GM19240 (cell line): Measurements from ENCODE around the gene CLEC4M.

Experiments used
- DNase-seq: peaks from one replicate; pipeline ENCODE4 v3.0.0; 2011; ENCODE audit warnings: low spot score; ENCODE audit not compliant: insufficient read length

The CLEC4M gene

DNA sequence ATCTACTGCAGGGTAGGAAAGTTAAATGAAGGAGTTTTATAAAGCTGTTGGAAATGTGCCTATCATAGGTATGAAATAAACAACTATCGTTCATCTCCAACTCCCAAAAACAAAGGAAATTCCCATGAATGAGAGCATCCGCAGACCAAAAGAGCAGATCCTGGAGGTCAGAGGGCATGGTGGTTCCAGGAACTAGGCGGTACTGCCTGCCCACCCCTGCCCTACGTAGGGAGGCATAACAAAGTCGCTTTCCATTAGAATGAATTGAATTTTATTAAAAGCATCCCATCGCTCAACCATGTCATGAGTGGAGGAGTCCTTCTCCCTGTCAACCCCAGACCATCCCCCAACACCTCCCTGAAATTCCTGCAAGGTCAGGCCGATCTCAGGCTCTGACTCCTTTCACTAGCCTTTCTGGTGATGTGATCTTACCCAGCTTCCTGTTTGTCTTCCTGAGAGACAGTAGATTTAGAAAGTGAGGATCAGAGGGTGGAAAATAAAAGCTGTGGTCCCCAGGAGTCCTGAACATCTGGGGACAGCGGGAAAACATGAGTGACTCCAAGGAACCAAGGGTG, at the start of gene CLEC4M:
Gene CLEC4M, plus strand, starts transcription at position 525 of the 575 bp plus-strand sequence. Its CDS starts 24 bp downstream, at position 549.
- DNase-seq = no peak

- no peak for DNase-seq
Measured at GRCh38 chr19:7715671-7716070, 47.4 kb upstream of the CLEC4M start.

GRCh38 chr19:7716762-7717161, 46.3 kb upstream of the CLEC4M start:
- no peak for DNase-seq

DNA sequence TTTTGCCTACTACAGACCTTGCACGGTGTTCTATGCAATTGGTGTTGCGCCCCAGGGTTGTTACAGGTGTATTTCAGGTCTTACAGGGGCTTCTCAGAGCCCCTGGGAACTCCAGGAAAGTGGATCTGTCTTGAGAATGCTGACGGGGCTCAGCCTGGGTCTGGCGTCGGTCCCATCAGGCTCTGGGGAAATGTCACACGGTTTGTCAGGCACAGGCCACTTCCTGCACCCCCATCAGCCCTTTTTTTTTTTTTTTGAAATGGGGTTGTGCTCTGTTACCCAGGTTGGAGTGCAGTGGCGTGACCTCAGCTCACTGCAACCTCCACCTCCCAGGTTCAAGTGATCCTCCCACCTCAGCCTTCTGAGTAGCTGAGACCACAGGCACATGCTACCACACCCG, 44.4 kb upstream of the CLEC4M start:
- DNase-seq = no peak

DNA sequence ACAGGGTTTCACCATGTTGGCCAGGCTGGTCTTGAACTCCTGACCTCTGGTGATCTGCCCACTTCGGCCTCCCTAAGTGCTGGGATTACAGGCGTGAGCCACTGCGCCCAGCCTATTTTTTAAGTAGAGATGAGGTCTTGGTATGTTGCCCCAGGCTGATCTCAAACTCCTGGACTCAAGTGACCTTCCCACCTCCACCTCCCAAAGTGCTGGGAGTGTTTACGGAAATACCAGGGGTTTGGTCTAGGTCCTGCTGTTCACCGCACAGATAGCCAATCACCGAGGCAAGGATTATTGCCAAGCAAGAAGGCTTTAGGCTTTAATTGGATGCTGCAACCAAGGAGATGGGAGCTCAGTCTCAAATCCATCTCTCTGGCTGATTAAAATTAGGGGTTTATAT, 42.7 kb upstream of the CLEC4M start:
- no peak for DNase-seq

DNA sequence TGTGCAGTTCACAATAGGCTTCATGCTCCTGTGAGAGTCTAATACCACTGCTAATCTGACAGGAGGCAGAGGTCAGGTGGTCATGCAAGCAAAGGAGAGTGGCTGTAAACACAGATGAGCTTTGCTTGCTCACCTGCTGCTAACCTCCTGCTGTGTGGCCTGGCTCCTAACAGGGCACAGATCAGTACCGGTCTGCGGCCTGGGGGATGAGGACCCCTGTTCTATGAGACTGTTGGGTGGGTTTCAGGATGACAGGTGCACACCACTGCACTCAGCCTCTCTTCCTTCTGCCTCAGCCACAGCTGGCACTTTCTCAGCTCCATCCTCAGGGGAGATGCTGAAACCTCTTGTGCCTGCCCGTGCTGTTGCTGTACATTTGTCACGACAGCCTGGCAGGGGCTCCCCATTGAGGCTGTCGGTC, 40.8 kb upstream of the CLEC4M start:
- no peak for DNase-seq

- no peak for DNase-seq
Measured at GRCh38 chr19:7725791-7726190, 37.3 kb upstream of the CLEC4M start.

DNA sequence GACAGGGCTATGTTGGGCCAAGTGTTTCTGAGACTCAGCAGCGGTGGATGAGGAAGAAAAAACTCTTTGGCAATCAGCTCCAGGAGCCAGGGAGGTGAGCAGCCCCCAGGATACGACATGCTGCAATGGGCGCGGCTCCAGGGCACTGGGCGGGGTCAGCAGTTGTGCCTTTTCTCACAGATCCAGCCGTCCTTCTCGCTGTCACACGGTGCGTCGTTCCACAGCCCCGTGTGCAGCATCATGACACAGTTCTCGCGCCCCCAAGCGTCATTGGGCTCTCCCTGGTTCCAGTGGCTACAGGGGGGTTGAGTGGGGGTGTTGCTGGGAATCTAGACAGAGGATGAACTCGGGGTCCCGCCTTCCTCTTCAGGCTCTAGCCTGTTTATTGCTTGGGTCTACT, 33.8 kb upstream of the CLEC4M start:
- no peak for DNase-seq

DNA sequence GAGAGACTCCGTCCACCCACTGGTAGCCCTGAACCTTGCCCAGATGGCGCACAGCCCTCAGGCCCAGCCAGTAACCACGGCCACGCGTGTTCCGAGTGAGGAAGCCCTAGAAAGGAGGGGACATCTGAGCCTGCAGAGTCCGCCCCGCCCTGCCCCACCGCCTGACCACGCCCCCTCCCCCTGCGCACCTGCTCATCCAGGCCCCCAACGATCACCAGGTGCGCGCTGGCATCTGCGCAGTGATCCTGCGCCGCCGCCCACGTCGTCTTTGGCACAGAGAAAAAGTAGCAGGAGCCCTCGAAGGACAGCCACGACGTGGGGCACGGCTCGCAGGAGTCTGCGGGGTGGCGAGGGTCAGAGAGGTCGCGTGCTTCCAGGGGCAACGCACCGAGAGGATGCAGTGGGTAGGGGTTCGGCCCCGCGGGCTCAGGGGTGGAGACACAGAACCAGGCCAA, 33.2 kb upstream of the CLEC4M start:
- DNase-seq = no peak

DNA sequence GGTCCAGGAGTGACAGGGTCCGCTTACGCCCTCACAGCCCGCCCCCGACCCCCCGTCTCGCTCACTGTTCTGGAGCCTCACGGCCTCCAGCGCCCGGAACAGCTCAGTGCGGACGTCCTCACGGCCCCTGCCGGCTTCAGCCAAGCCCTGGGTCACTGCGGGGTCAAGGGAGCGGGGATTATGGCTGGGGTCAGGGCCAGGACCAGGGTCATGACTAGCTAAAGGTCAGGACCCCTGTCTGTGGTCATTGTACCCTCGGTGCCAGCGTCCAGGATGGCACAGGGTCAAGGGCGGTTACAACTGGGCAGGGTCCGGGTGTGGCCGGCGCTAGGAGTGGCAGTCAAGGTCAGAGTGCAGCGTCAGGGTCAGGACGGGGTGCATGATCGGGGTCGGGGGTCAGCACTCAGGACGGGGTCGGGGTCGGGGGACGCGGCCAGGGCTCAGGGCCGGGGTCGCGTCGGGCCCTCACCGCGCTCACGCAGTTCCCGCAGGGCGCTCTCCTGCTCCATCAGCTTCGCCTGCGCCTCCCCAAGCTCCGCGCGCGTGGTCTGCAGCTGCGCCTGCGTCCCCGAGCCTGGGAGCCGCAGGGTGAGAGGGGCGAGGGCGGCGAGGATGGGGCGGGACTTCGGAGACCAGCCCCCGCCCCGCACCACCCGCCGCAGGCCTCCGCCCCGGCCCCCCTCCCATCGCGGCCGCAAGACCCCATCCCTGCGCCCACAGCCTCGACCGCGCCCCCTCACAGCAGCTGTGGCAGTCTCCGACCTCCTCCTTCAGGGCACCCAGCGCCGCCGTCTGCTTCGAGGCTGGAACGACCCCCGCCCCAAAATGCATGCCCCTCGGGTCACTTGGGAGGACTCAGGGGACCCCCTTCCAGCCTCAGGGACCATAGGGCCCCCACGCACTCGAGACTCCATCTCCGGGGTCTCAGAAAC, 32.5 kb upstream of the CLEC4M start:
- DNase-seq = no peak

DNA sequence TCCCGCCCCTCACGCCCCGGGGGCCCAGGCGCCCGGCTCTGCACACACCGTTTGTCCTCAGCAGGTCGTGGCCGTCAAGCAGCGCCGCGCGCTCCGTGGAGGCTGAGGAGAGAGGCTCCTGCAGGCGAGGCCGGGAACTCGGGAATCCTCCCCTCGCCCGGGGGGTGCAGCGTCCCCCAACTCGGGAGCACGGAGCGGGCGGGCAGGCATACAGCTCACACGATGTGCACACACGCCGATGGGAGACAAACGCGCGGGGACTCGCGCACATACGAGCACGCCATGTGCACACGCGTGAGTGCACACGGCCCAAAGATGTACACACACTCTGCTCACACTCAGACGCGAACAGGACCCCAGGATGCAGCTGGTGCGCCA, 31.8 kb upstream of the CLEC4M start:
- no peak for DNase-seq

GRCh38 chr19:7731615-7732014, 31.4 kb upstream of the CLEC4M start:
- no peak for DNase-seq

- no peak for DNase-seq
Measured at GRCh38 chr19:7732045-7732444, 31.0 kb upstream of the CLEC4M start, which contains the start of gene CLEC4G. Gene CLEC4G, minus strand, starts transcription at chr19:7732110. Its CDS starts 8 bp downstream, at chr19:7732102.

- no peak for DNase-seq
Measured at GRCh38 chr19:7733376-7733775, 29.7 kb upstream of the CLEC4M start.

DNA sequence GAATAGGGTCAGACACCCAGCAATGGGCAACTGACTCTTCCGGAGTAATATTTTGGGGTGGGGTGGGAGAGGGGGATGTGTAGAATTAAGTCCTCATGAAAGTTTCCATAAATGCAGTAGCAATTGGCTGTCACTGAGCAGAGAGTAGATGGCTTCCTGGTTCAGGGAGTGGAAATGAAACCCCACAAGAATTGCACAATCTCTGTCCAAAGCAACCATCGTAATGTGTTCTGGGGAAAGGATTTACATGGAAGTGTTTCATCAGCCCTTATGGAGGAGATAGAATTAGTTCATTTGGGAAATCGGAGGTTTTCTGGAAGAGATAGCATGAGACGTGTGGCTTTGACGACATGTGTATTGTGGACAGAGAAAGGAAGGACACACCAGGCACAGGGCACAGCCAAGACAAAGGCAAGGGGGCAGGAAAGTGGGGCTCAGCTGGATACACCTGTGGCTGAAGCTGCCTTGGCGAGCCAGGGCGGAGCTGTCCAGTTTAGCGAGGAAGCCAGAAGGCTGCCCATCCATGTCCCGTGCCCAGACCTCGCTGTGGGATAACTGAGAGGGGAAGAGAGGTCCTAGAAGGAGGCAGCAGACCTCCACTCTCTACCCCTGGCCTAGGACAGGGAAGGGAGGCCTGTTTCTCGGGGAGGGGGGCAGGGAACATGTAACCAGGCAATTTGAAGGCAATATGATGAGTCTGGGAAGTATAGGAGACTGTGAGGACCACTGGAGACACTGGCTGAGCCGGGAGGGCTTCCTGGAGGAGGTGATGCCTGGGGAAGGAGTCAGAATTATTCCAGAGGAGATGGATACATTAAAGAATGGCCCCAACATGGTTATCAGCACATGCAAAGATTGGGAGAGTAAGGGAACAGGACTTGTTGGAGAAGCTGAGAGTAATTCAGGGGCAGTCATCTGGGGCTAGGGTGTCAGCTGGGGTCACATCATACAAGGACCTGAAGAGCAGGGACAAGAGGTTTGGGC, 28.5 kb upstream of the CLEC4M start:
- DNase-seq = no peak

DNA sequence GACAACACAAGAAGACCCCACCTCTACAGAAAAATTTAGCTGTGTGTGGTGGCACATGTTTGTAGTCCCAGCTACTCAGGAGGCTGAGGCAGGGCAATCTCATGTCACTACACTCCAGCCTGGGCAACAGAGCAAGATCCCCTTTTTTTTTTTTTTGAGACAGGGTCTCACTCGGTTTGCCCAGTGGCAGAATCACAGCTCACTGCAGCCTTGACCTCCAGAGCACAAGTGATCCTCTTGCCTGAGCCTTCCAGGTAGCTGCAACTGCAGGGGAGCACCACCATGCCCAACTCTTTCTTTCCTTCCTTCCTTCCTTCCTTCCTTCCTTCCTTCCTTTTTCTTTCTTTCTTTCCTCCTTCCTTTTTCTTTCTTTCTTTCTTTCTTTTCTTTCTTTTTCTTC, 26.9 kb upstream of the CLEC4M start:
- DNase-seq = no peak

- no peak for DNase-seq
Measured at GRCh38 chr19:7737215-7737614, 25.8 kb upstream of the CLEC4M start.

- DNase-seq = no peak
Measured at GRCh38 chr19:7738023-7738422, 25.0 kb upstream of the CLEC4M start.

GRCh38 chr19:7739211-7739755, 23.8 kb upstream of the CLEC4M start:
- DNase-seq = no peak

- DNase-seq = no peak
Measured at GRCh38 chr19:7739801-7740681, 23.0 kb upstream of the CLEC4M start.
